Measurements from ENCODE around the gene AHSA1.

The AHSA1 gene

GRCh38 chr14:77516126-77516525 lies 58.2 kb downstream of the AHSA1 start:
- no peaks in the 10 kb centered on the region for H3K4me1 Mint-ChIP-seq
- H3K9me3 Mint-ChIP-seq = no peaks in the 10 kb centered on the region
- H3K4me3 Mint-ChIP-seq = no peak overlapping the region
- H3K27me3 Mint-ChIP-seq = no peaks in the 10 kb centered on the region
- H3K36me3 Mint-ChIP-seq = peaks cover 71% of the 10 kb centered on the region
- H3K27ac Mint-ChIP-seq = no peak overlapping the region
- ATAC-seq = no peak

Measured in stimulated activated memory B cell treated with anti-CD40 and anti-IgM and Interleukin-4, amounts not matched to agents 10 μg/mL and 1 μg/mL and 100 μg/mL, for 72 hours (primary cell).